Measurements from ENCODE around the gene DPH2. TPM values are rescaled to one million over a fixed set of nuclear protein-coding genes. Genes with fewer than 3 reads are reported as not detected.

DPH2 gene, protein sequence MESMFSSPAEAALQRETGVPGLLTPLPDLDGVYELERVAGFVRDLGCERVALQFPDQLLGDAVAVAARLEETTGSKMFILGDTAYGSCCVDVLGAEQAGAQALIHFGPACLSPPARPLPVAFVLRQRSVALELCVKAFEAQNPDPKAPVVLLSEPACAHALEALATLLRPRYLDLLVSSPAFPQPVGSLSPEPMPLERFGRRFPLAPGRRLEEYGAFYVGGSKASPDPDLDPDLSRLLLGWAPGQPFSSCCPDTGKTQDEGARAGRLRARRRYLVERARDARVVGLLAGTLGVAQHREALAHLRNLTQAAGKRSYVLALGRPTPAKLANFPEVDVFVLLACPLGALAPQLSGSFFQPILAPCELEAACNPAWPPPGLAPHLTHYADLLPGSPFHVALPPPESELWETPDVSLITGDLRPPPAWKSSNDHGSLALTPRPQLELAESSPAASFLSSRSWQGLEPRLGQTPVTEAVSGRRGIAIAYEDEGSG
- total RNA-seq (10 to 100 TPM; 37.8 to 62.9 (median 44.3) TPM), polyA plus RNA-seq (100 to 1,000 TPM in 1 of 3 donors, 10 to 100 TPM in 2; 53.7 to 123 (median 87.6) TPM)
- long read RNA-seq, donor 1, transcript DPH2-209 (6 exons, 2,414 nt), result minor isoform, 5 of 41 reads
- long read RNA-seq, donor 1, transcript DPH2-201 (6 exons, 2,472 nt), result major isoform, 27 of 41 reads
- long read RNA-seq, donor 1, partial matches to known transcripts, result 4 of 41 reads
- long read RNA-seq, donor 1, other reads (novel, unspliced or antisense), result 4 of 41 reads
- long read RNA-seq, donor 2, transcript DPH2-201 (6 exons, 2,472 nt), result major isoform, 70 of 103 reads
- long read RNA-seq, donor 2, transcript DPH2-209 (6 exons, 2,414 nt), result minor isoform, 9 of 103 reads
- long read RNA-seq, donor 2, partial matches to known transcripts, result 10 of 103 reads
- long read RNA-seq, donor 2, other reads (novel, unspliced or antisense), result 12 of 103 reads

DNA sequence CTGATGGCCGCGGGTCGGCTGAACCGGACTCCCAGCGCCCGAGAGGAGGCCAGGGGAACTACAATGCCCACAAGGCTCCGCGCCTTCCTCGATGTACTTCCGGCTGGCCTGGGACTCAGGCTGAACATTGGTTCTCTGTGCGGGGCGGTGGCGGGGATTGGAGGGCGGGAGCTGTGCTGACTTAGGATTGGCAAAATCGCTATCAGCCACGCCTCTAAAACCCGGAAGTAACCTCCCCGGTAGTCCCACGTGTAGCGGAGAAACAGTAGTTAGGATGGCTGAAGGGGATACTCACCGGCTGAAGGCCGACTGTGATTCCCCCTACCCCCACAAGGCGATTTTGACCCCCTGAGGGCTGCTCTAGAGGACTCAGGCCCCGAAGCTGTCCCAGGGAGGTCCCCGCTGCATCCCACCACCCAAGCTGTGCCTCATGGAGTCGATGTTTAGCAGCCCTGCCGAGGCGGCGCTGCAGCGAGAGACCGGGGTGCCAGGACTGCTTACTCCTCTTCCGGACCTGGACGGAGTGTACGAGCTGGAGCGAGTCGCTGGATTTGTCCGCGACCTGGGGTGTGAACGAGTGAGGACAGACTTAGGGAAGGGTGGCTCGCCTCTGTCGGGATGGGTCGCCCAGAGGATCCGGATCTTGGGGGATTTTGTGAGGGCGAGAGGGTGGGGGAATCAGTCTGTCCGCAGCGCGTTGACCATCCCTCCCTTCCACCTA lies at the start of gene DPH2:
TSS of gene DPH2 (plus strand) at position 265 of the 721 bp plus-strand sequence. CDS start at position 431, 166 bp downstream.
- peak; percentile 98 to 99 for DNase-seq
- TF ChIP-seq, protein P1, sequence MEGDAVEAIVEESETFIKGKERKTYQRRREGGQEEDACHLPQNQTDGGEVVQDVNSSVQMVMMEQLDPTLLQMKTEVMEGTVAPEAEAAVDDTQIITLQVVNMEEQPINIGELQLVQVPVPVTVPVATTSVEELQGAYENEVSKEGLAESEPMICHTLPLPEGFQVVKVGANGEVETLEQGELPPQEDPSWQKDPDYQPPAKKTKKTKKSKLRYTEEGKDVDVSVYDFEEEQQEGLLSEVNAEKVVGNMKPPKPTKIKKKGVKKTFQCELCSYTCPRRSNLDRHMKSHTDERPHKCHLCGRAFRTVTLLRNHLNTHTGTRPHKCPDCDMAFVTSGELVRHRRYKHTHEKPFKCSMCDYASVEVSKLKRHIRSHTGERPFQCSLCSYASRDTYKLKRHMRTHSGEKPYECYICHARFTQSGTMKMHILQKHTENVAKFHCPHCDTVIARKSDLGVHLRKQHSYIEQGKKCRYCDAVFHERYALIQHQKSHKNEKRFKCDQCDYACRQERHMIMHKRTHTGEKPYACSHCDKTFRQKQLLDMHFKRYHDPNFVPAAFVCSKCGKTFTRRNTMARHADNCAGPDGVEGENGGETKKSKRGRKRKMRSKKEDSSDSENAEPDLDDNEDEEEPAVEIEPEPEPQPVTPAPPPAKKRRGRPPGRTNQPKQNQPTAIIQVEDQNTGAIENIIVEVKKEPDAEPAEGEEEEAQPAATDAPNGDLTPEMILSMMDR (IDR thresholded peaks at IDR 0.05), result no peak
- H3K4me1 ChIP-seq, result peaks cover 27% of the 10 kb centered on the region
- H3K27ac ChIP-seq, result peak within 1 kb of the TSS; percentile 97
- no peaks in the 10 kb centered on the region for H3K9me3 ChIP-seq
- peak; percentile 79 to 82 (median 80) for ATAC-seq
- no peaks in the 10 kb centered on the region for H3K27me3 ChIP-seq (ENCODE audit: insufficient read depth in 3 of 3, low read length in 2 of 3)
- peak within 1 kb of the TSS; percentile 99 for H3K4me3 ChIP-seq
- H3K36me3 ChIP-seq (ENCODE audit: insufficient read depth in 1 of 2, low read depth in 1 of 2), result peaks cover 2 to 47% of the 10 kb centered on the region in 2 donors
- intact Hi-C loops (cut with DNase I), result loop anchor here in 1 of 2 donors (2.0 kb wide), 1 partner anchor 19 kb away; no protein-coding TSS in a partner anchor
- WGBS, 3 donors, result 0 to 1% (median 1%) methylated on average over 47 of the region's 47 CpGs

DNA sequence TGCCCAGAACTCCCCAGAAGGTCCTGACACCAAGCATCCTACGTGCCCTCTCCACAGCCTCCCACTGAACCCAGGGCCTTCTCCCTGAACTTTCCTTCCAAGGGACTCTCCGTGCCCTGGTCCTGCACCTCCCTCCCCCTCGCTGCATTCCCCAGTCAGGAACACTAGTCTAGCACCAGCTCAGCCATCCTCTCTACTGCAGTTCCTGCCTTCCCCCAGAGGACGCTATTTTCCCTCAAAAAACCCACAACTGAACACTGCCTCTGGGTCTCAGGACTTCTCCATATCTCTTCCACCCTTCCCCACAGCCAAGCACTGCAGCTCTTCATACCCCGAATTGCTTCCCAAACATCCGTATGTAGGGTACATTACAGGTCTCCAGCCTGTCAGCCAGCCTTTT lies 48.8 kb upstream of the DPH2 start:
- no peak for ATAC-seq
- no peak for DNase-seq
- Histone ChIP-seq H3K4me3 (no peak overlapping the region), H3K9me3 (no peaks in the 10 kb centered on the region), H3K27me3 (ENCODE audit: insufficient read depth in 3 of 3, low read length in 2 of 3) (no peaks in the 10 kb centered on the region), H3K27ac (no peak overlapping the region), H3K36me3 (ENCODE audit: insufficient read depth in 1 of 2, low read depth in 1 of 2) (peaks cover 0 to 29% of the 10 kb centered on the region in 2 donors), H3K4me1 (no peaks in the 10 kb centered on the region)
- TF ChIP-seq, protein P1 (IDR thresholded peaks at IDR 0.05), result no peak
- intact Hi-C loops (cut with DNase I), result no loop called here
- 91 to 94% (median 94%) methylated on average over 6 of the region's 6 CpGs for WGBS, 3 donors

DNA sequence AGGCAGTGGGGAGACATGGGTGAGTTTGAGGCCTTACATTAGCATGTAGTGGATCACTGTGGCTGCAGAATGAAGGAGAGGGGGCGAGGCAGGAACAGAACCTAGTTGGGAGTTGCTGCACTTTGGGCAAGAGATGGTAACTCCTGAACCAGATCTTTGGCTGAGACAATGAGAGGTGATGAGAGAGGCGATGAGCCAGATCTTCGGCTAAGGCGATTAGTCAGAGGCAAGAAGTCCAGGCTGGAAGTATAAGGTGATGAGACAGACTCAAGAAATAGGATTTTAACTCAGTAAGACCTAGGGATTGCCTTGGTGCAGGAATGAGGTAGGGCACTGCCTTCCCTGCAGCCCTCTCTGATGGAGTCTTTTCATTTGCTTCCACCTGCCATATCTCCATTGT lies 45.3 kb upstream of the DPH2 start:
- Histone ChIP-seq H3K27ac (no peak overlapping the region), H3K36me3 (ENCODE audit: insufficient read depth in 1 of 2, low read depth in 1 of 2) (peaks cover 0 to 36% of the 10 kb centered on the region in 2 donors), H3K9me3 (no peaks in the 10 kb centered on the region), H3K4me3 (no peak overlapping the region), H3K4me1 (no peaks in the 10 kb centered on the region), H3K27me3 (ENCODE audit: insufficient read depth in 3 of 3, low read length in 2 of 3) (no peaks in the 10 kb centered on the region)
- TF ChIP-seq, protein P1 (IDR thresholded peaks at IDR 0.05), result no peak
- WGBS, 3 donors, result 88 to 99% (median 88%) methylated on average over 4 of the region's 4 CpGs
- ATAC-seq (no peak), DNase-seq (no peak)
- intact Hi-C loops (cut with DNase I), result no loop called here

DNA sequence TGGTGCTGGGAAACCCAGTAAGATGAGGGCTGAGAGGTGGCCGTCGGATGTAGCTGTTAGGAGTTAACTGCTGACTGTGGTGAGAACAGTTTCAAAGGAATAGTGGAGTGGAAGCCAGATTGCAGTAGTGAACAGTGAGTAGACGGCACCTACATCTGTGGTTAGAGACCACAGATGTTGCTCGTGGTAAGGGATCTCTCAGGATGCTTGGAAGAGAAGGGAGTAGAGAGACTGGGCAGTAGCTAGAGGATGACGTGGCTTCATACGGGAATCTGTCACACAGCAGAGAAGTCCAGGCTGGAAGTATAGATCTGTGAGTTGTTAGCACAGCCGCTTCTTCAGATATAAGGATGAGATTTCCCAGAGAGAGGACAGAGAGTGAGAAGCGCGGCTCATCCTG lies 44.0 kb upstream of the DPH2 start:
- Histone ChIP-seq H3K9me3 (no peaks in the 10 kb centered on the region), H3K27ac (no peak overlapping the region), H3K4me1 (no peaks in the 10 kb centered on the region), H3K4me3 (no peak overlapping the region), H3K27me3 (ENCODE audit: insufficient read depth in 3 of 3, low read length in 2 of 3) (no peaks in the 10 kb centered on the region), H3K36me3 (ENCODE audit: insufficient read depth in 1 of 2, low read depth in 1 of 2) (peaks cover 0 to 29% of the 10 kb centered on the region in 2 donors)
- intact Hi-C loops (cut with DNase I), result no loop called here
- no peak for ATAC-seq
- TF ChIP-seq, protein P1 (IDR thresholded peaks at IDR 0.05), result no peak
- 92 to 95% (median 94%) methylated on average over 9 of the region's 9 CpGs for whole genome bisulfite sequencing, 3 donors
- no peak for DNase-seq
